GM19240 (cell line): Measurements from ENCODE around the gene FOLR1.

Source experiments
- DNase-seq: peaks from one replicate; pipeline ENCODE4 v3.0.0; 2011; ENCODE audit warnings: low spot score; ENCODE audit not compliant: insufficient read length

Gene FOLR1

GRCh38 chr11:72235351-72236057, 43.6 kb downstream of the FOLR1 start:
- DNase-seq, result no peak

- DNase-seq, result no peak
These were observed 44.2 kb downstream of the FOLR1 start for GRCh38 chr11:72236083-72236697.

DNA sequence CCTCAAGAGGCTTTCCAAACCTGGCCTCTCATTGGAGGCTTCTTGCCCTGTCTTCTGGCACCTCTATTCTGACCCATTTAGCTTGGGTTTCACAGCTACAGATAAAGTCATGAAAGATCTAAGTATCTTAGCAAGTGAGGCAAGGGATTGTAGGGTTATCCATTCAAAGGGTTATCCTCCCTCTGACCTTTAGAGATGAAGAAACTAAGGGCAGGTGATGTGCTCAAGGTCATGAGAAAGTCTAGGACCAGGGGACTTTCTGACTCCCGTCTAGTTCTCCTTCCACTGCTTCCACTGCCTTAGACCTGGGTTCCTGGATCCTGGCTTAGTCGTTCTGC, 44.8 kb downstream of the FOLR1 start:
- DNase-seq, result no peak

GRCh38 chr11:72237112-72237931, 45.4 kb downstream of the FOLR1 start:
- no peak for DNase-seq

DNA sequence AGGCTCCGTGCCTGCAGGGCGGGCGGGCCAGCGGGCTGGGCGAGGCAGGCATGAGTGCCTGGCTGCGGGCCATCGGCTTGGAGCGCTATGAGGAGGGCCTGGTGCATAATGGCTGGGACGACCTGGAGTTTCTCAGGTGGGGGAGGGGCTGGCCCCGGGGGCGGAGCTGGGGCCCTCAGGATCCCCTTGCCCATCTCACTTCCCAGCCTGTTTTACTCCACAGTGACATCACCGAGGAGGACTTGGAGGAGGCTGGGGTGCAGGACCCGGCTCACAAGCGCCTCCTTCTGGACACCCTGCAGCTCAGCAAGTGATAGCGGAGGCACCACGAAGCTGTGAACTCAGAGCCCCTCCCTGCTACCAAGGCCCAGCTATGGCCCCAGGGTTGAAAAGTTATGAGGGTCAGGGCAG, 46.1 kb downstream of the FOLR1 start:
- peak; percentile 91 for DNase-seq

- no peak for DNase-seq
These were observed 46.8 kb downstream of the FOLR1 start for GRCh38 chr11:72238492-72239312.

DNA sequence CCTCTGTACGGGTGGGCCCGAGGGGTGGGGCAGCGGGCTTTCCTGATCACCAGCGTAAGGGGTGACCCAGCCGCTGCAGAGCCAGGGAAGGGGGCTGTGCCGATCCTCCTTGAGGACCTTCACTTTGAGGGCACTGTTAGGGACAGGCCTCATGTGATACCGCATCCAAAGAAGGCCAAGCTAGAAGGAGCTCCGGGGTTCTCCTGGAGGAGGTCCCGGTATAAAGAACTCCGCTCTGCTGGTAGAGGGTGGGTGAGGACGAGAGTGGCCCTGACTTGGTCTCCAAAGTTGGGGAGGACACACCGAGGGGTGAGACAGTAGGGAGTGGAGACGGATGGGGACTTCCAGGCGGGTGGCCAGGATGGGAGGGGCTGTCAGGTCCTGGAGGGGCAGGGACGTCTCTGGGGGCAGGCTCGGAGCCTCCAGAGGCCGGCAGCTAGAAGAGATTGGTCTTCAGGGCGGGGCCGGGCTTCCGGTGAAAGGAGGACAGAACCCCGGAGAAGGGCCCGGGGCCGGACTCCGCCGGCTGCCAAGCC, 47.4 kb downstream of the FOLR1 start:
- no peak for DNase-seq

DNA sequence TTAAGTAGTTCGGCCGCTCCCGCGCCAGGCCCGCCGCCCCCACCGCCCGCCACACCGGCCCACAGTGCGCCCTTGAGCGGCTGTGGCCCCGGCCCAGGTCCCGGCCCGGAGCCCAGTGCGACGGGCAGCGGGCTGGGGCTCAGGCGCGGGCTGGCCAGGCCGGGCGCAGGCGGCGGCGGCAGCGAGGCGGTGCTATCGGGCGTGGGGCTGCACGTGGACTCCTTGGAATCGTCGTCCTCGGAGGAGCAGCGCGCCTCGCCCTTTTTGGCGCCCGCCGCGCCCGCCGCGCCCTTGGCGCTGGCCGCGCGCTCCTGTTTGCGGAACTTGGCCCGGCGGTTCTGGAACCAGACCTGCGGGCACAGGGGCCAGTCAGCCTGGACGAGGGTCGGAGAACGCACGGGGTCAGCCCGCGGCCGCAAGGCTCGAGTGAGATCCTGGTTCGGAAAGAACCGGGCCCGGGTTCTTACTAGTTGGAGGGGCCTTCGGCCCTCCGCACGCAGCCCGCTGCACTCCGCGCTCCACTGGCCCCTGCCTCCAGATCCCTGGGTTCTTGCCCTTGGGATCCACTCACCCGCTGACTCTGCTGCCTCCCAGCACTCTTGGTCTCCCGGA, 48.0 kb downstream of the FOLR1 start:
- no peak for DNase-seq

GRCh38 chr11:72240461-72241290, 48.7 kb downstream of the FOLR1 start:
- no peak for DNase-seq

DNA sequence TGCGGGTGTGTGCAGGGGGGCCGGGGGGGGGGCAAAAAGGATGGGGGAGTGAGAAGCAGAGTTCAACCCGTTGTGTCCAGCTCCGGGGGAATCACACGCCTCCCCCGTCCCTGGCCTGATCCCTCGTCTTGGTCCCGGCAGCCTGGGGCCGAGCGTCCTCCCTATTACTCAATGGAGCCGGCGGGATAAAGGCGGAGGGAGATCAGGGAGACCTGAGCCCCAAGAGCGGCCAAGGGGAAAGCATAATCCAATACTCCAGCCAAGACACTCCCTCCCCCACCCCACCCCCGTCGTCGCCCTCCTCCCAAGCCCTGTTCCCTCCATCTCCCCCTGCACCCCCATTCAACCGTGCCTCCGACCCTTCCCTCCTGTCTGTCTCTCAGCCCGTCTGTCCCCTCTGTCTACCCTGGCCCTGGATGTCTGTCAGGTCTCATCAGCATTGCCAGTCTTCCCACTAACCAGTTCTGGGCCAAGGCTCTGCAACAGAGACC, 49.4 kb downstream of the FOLR1 start:
- DNase-seq, result no peak

DNA sequence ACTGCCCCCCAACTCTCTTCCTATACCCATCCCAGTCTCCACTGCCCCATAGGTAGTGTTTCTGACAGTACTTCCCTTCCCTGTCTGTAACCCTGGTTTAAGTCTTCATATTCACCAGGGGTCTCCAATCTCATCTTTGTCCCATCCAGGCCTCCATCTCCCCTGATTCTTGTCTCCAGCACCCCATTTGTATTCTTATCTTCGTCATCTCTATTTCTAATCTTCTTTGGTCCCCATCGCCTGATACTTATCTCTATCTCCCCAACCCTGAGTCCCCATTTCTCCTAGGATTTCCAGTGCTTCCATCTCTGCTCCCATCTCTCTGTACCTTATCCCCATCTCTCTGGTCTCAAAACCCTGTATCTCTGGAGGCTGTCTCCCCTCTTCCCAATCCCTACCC, 50.2 kb downstream of the FOLR1 start:
- DNase-seq, result no peak

DNA sequence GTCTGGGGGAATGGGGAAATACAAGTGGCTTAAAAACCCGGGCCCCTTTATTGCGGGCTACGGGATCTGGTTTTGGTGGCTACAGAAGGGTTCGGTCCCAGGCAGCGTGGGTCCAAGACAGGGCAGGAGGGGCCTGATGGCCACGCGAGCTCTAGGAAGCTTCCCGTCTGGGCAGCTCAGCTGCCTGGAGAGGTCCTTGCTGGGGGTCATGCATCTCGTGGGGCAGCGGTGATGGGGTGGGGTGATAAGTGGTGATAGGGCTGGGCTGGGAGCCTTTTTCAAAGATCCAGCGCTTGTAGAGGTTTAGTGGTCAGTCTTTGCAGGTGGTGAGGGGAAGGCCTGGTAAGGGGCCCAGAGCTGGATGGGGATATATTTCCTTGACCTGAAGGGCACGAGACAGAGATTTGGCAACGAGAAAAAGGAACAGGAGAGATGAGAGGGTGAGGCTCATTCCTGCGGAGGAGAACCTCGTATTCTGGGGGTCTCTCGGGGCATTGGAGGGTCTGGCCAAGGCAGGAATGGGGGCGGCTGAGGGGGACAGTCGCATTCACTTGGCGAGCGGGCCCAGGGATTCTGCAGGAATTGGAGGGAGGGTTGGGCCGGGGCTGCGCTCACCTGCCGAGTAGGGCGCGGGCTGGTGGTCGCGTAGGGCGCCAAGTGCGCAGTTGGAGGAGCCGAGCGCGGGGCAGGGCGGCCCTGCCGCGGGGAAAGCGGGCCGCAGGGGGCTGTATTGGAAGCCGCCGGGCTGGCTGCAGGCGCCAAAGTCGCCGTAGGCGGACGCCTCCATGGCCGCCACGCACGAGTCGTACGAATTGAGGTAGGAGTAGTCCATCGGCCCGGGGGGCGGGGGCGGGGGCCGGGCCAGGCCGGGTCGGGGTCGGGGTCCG, 51.5 kb downstream of the FOLR1 start:
- DNase-seq, result no peak

GRCh38 chr11:72244060-72244360, 52.1 kb downstream of the FOLR1 start, which contains the start of gene PHOX2A:
TSS of gene PHOX2A (minus strand) at chr11:72244176. CDS start at chr11:72244004, 172 bp downstream.
- no peak for DNase-seq

DNA sequence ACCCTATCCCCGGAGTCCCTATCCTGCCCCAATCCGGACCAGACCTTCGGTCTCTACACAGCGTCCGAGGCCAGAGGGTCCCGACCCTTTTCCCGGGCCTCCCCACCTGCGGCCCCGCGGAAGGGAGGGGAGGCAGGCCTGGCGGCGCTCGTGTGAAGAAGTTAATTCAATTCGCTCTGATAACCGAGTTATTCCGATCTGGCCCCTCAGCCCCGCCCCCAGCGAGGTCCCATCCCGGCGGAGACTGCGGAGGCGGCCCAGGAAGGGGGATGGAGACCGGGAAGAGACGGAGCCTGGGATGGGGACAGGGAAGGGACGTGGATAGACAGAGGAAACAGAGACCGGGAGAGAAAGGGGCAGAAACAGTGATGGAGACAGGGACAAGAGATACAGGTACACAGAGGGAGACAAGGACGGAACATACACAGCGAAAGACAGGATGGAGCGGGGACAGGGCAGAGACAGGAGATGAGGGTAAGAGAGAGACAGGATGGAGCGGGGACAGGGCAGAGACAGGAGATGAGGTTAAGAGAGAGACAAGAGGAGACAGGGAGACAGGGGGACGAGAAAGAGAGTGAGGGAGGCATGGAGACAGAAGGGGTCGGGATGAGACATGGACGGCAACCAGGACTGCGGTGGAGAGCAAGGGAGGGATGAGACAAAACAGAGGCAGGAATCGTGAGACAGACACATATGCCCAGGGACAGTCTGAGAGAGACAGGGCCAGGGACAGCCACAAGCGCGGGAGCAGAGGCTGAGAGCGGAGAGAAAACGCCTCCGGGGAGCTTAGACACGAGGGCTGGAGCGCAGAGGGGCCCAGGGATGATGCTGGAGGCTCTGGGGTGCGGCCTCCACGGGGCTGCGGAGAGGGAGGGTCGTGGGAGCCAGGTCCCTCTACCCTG, 52.7 kb downstream of the FOLR1 start:
- DNase-seq, result no peak

GRCh38 chr11:72245263-72245816, 53.4 kb downstream of the FOLR1 start:
- DNase-seq, result no peak
